SK-N-MC (cell line): ENCODE measurements around the gene ITGB6.

Experiments
- EZH2 ChIP-seq: fragments of 200-600 bp; sonication (generic); IDR thresholded peaks from one replicate; pipeline ENCODE4 v1.6.1; 2017; ENCODE audit warnings: antibody characterized with exemption
- POLR2AphosphoS5 ChIP-seq: IDR thresholded peaks from 2 replicates; pipeline ENCODE4 v1.6.1; 2012; ENCODE audit warnings: mild to moderate bottlenecking, low read depth, low read length, borderline replicate concordance

GRCh38 chr2:160125366-160125765, 74.7 kb downstream of the ITGB6 start:
- TF ChIP-seq POLR2AphosphoS5 (no peak), EZH2 (no peak)
